OCI-LY1 (cell line): ENCODE data around the gene ARHGAP18.

ENCODE experiments used
- H2AFZ ChIP-seq: fragments of 200-600 bp; sonication (generic), shearing (Covaris generic); 2 replicates; pipeline ENCODE4 v1.6.0; 2014; ENCODE audit warnings: antibody characterized with exemption, mild to moderate bottlenecking, low read length
- H3F3A ChIP-seq: fragments of 200-600 bp; sonication (generic), shearing (Covaris generic); 2 replicates; pipeline ENCODE4 v1.6.0; 2014; ENCODE audit warnings: mild to moderate bottlenecking, antibody characterized with exemption, low read length, moderate library complexity; ENCODE audit not compliant: insufficient read depth
- H3K27ac ChIP-seq: fragments of 200-600 bp; sonication (generic); 2 replicates; pipeline ENCODE4 v1.5.1; 2014; ENCODE audit warnings: low read length, mixed run types, mild to moderate bottlenecking, low read depth; ENCODE audit not compliant: poor library complexity, severe bottlenecking
- H3K27me3 ChIP-seq: fragments of 200-600 bp; sonication (generic); 2 replicates; pipeline ENCODE4 v1.6.0; 2014; ENCODE audit warnings: antibody characterized with exemption, mild to moderate bottlenecking, low read length, moderate library complexity; ENCODE audit not compliant: insufficient read depth
- H3K36me3 ChIP-seq: fragments of 200-600 bp; sonication (generic); 2 replicates; pipeline ENCODE4 v1.6.1; 2014; ENCODE audit warnings: mild to moderate bottlenecking, antibody characterized with exemption, low read length, moderate library complexity, mixed read lengths; ENCODE audit not compliant: insufficient read depth
- H3K4me1 ChIP-seq: fragments of 200-600 bp; sonication (generic); 2 replicates; pipeline ENCODE4 v1.5.1; 2014; ENCODE audit warnings: mild to moderate bottlenecking, low read length, moderate library complexity; ENCODE audit not compliant: insufficient read depth, severe bottlenecking
- H3K4me2 ChIP-seq: fragments of 200-600 bp; sonication (generic), shearing (Covaris generic); 2 replicates; pipeline ENCODE4 v1.6.1; 2014; ENCODE audit warnings: low read length
- H3K4me3 ChIP-seq: fragments of 200-600 bp; sonication (generic); 2 replicates; pipeline ENCODE4 v1.5.1; 2014; ENCODE audit warnings: low read length, low read depth, mild to moderate bottlenecking, mixed read lengths; ENCODE audit not compliant: poor library complexity, severe bottlenecking
- H3K79me2 ChIP-seq: fragments of 200-600 bp; shearing (Covaris generic); 2 replicates; pipeline ENCODE4 v1.6.1; 2016; ENCODE audit warnings: mixed run types, low read length, mixed read lengths; ENCODE audit not compliant: insufficient read depth
- H3K9ac ChIP-seq: fragments of 200-600 bp; sonication (generic), shearing (Covaris generic); 2 replicates; pipeline ENCODE4 v1.6.1; 2014; ENCODE audit warnings: mild to moderate bottlenecking, low read length, mixed read lengths
- H3K9me2 ChIP-seq: fragments of 200-600 bp; sonication (generic), shearing (Covaris generic); 2 replicates; pipeline ENCODE4 v1.6.1; 2014; ENCODE audit warnings: low read depth, mild to moderate bottlenecking, low read length, mixed read lengths
- H3K9me3 ChIP-seq: fragments of 200-600 bp; shearing (Covaris generic); 2 replicates; pipeline ENCODE4 v1.6.1; 2014; ENCODE audit warnings: low read length, mixed read lengths
- H4K20me1 ChIP-seq: fragments of 200-600 bp; sonication (generic), shearing (Covaris generic); 2 replicates; pipeline ENCODE4 v1.6.0; 2016; ENCODE audit warnings: mild to moderate bottlenecking, low read length; ENCODE audit not compliant: insufficient read depth
- CTCF ChIP-seq: fragments of 200-600 bp; sonication (generic), shearing (Covaris generic); IDR thresholded peaks from 2 replicates; pipeline ENCODE4 v1.5.1; 2017; ENCODE audit warnings: mild to moderate bottlenecking, antibody characterized with exemption, low read length, moderate library complexity, mixed read lengths
- EZH2 ChIP-seq: fragments of 200-600 bp; sonication (generic), shearing (Covaris generic); IDR thresholded peaks from 2 replicates; pipeline ENCODE4 v1.8.0; 2017; ENCODE audit warnings: borderline replicate concordance, mixed run types, mild to moderate bottlenecking, antibody characterized with exemption, low read length, moderate library complexity, mixed read lengths

Gene ARHGAP18

GRCh38 chr6:129632172-129632613, 77.8 kb downstream of the ARHGAP18 start:
- Histone ChIP-seq H3K9me2 (no peaks in the 10 kb centered on the region), H3K9me3 (no peaks in the 10 kb centered on the region), H3K9ac (no peak overlapping the region), H2AFZ (no peak overlapping the region), H3K79me2 (no peaks in the 10 kb centered on the region), H3K4me3 (no peak overlapping the region), H3F3A (no peaks in the 10 kb centered on the region), H3K36me3 (no peaks in the 10 kb centered on the region), H3K4me2 (no peak overlapping the region), H3K4me1 (peaks cover 5% of the 10 kb centered on the region), H3K27me3 (no peaks in the 10 kb centered on the region), H4K20me1 (no peaks in the 10 kb centered on the region), H3K27ac (no peak overlapping the region)
- TF ChIP-seq CTCF (no peak), EZH2 (no peak)

GRCh38 chr6:129631070-129631469, 78.9 kb downstream of the ARHGAP18 start:
- TF ChIP-seq CTCF (no peak), EZH2 (no peak)
- no peak overlapping the region for H3K9ac ChIP-seq
- no peak overlapping the region for H3K4me2 ChIP-seq

GRCh38 chr6:129630596-129630995, 79.4 kb downstream of the ARHGAP18 start:
- H3K79me2 ChIP-seq = no peaks in the 10 kb centered on the region
- no peak overlapping the region for H3K27ac ChIP-seq
- no peaks in the 10 kb centered on the region for H3F3A ChIP-seq
- no peaks in the 10 kb centered on the region for H3K36me3 ChIP-seq
- H3K9me2 ChIP-seq = no peaks in the 10 kb centered on the region
- H3K9ac ChIP-seq = no peak overlapping the region
- no peak overlapping the region for H3K4me3 ChIP-seq
- no peaks in the 10 kb centered on the region for H3K9me3 ChIP-seq
- TF ChIP-seq CTCF = no peak
- no peak for TF ChIP-seq EZH2
- no peaks in the 10 kb centered on the region for H3K27me3 ChIP-seq
- peaks cover 5% of the 10 kb centered on the region for H3K4me1 ChIP-seq
- H4K20me1 ChIP-seq = no peaks in the 10 kb centered on the region
- no peak overlapping the region for H2AFZ ChIP-seq
- no peak overlapping the region for H3K4me2 ChIP-seq

More at GRCh38 chr6:129631070-129631469, 78.9 kb downstream of the ARHGAP18 start:
- no peaks in the 10 kb centered on the region for H4K20me1 ChIP-seq
- H3F3A ChIP-seq = no peaks in the 10 kb centered on the region
- no peaks in the 10 kb centered on the region for H3K9me3 ChIP-seq
- no peaks in the 10 kb centered on the region for H3K9me2 ChIP-seq
- H2AFZ ChIP-seq = no peak overlapping the region
- no peaks in the 10 kb centered on the region for H3K36me3 ChIP-seq
- H3K79me2 ChIP-seq = no peaks in the 10 kb centered on the region
- H3K4me3 ChIP-seq = no peak overlapping the region
- H3K4me1 ChIP-seq = peaks cover 5% of the 10 kb centered on the region
- no peak overlapping the region for H3K27ac ChIP-seq
- no peaks in the 10 kb centered on the region for H3K27me3 ChIP-seq
